Measurements from ENCODE around the gene DYNC1LI1.

DYNC1LI1 gene

GRCh38 chr3:32570421-32571191, at the start of gene DYNC1LI1:
Gene DYNC1LI1 (minus strand): TSS chr3:32570858. CDS start chr3:32570770, 88 bp downstream.
- DNase-seq: peak; percentile 92

- DNase-seq: no peak
These were observed 48.7 kb upstream of the DYNC1LI1 start for GRCh38 chr3:32619395-32619794.

GRCh38 chr3:32616267-32616962, 45.8 kb upstream of the DYNC1LI1 start:
- no peak for DNase-seq

- no peak for DNase-seq
These were observed 44.3 kb upstream of the DYNC1LI1 start for GRCh38 chr3:32614956-32615355.

GRCh38 chr3:32613183-32613582, 42.5 kb upstream of the DYNC1LI1 start:
- DNase-seq: no peak

GRCh38 chr3:32612547-32612946, 41.9 kb upstream of the DYNC1LI1 start:
- no peak for DNase-seq

- DNase-seq: no peak
These were observed 36.9 kb upstream of the DYNC1LI1 start for GRCh38 chr3:32607522-32607921.

GRCh38 chr3:32606960-32607359, 36.3 kb upstream of the DYNC1LI1 start:
- no peak for DNase-seq

GRCh38 chr3:32606277-32606676, 35.6 kb upstream of the DYNC1LI1 start:
- DNase-seq: no peak

- no peak for DNase-seq
These were observed 32.4 kb upstream of the DYNC1LI1 start for GRCh38 chr3:32603064-32603463.

- no peak for DNase-seq
These were observed 31.5 kb upstream of the DYNC1LI1 start for GRCh38 chr3:32602206-32602605.

GRCh38 chr3:32601722-32602121, 31.1 kb upstream of the DYNC1LI1 start:
- no peak for DNase-seq

GRCh38 chr3:32597656-32598055, 27.0 kb upstream of the DYNC1LI1 start:
- DNase-seq: no peak

GRCh38 chr3:32596909-32597369, 26.3 kb upstream of the DYNC1LI1 start:
- no peak for DNase-seq

GRCh38 chr3:32596282-32596908, 25.7 kb upstream of the DYNC1LI1 start:
- DNase-seq: no peak

GRCh38 chr3:32595323-32595722, 24.7 kb upstream of the DYNC1LI1 start:
- no peak for DNase-seq

GRCh38 chr3:32593903-32594525, 23.4 kb upstream of the DYNC1LI1 start:
- no peak for DNase-seq

GRCh38 chr3:32592696-32593353, 22.2 kb upstream of the DYNC1LI1 start:
- no peak for DNase-seq

GRCh38 chr3:32592011-32592410, 21.4 kb upstream of the DYNC1LI1 start:
- no peak for DNase-seq

GRCh38 chr3:32591186-32591585, 20.5 kb upstream of the DYNC1LI1 start:
- DNase-seq: no peak

GRCh38 chr3:32586356-32586755, 15.7 kb upstream of the DYNC1LI1 start:
- DNase-seq: no peak

- DNase-seq: no peak
These were observed 14.0 kb upstream of the DYNC1LI1 start for GRCh38 chr3:32584660-32585059.

- no peak for DNase-seq
These were observed 13.1 kb upstream of the DYNC1LI1 start for GRCh38 chr3:32583708-32584107.

Data from CD4-positive, alpha-beta T cell treated with Interleukin-15 for 1 hour (primary cell).